ENCODE measurements around the gene DRD2.
A peak's percentile ranks its signal among the peaks of the same experiment; 100 is the strongest.

Gene DRD2

GRCh38 chr11:113481672-113482071 is 6.5 kb upstream of the DRD2 start:
- no peak for DNase-seq

GRCh38 chr11:113481226-113481625 is 6.0 kb upstream of the DRD2 start:
- no peak for DNase-seq

- no peak for DNase-seq
Observed at GRCh38 chr11:113477321-113477720, 2.1 kb upstream of the DRD2 start.

GRCh38 chr11:113476553-113476952 is 1.4 kb upstream of the DRD2 start:
- DNase-seq, result no peak

DNA sequence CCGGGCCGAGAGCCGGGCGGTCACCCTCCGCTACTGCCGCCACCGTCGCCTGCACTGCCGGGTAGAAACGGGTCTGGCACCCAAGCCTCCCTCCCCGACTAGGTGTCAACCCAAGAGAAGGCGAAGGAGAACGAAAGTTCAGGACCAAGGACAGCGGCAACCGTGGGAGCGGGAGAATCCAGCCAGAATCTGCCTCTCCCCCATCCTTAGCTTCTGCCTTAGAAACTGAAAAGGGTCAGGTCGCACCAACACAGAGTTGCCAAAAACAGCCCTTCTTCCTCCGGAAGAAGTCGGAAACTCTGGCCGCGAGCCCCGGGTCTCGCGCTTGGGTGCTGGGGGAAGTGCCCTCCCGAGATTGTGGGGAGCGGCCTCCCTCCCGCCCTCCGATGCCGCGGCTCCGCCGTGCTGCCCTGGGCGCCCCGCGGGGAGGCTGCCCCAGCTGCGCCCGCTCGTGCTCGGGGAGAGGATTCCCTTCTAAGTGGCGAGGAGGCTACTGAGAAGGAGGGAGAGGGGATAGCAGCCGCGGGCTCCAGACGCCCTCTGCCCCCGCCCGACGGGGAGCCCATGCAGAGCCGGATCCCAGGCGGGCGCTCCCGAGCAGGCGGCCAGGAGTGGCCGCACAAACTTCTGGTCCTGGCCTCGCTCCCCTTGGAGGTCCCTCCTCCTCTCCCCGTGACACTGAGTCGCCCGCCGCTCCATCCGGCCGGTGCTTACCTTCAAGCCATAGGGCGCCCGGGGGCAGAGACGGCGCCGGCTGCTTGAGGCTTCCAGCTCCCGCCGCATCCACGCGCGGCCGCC is 637 bp downstream of the DRD2 start:
- peak; percentile 24 for DNase-seq

- DNase-seq, result no peak
Observed at GRCh38 chr11:113473983-113474361, 1.2 kb downstream of the DRD2 start.

GRCh38 chr11:113472471-113472870 is 2.7 kb downstream of the DRD2 start:
- DNase-seq, result no peak

GRCh38 chr11:113470233-113470632 is 5.0 kb downstream of the DRD2 start:
- DNase-seq, result no peak

DNA sequence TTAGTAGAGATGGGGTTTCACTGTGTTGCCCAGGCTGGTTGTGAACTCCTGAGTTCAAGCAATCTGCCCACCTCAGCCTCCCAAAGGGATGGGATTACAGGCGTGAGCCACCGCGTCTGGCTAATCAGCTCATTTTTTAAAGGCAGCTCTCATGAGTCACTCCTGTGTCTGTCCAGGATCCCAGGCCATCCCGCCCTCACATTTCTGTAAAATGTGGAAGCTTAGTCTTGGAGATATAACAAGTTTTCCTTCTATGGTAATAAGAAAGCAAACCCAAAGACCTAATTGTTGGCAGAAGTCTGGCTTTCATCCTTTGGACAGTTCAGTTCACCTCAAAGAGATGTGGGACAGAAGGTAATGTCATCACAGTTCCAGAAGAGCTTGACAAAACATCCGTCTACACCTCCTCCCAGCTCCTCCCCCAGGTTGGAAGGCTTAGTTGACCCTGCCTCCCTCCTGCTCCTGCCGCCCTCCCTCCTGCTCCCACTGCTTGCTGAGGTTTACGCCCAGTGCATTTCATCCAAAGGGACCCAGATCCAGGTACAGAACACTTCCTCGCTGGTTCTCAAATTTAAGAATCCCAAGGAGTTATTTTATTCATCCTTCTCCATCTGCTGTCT is 6.4 kb downstream of the DRD2 start:
- DNase-seq, result no peak

DNA sequence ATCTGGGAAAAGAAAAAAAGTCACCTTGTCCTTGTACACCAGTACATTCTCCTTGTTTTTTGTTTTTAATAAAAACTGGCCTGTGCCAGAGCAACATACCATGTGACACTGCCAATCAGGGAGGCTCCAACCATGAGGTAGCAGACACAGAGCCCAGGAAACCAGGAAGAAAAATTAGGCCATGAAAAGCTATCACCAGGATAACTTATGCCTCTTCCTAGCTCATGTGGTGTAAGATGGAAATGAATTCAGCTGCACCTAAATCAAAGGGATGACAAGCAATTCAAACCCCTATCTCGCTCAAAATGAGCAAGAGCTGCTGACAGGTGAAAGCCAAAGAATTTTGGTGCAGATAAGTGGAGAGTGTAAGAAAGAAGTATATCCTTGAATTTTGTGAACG is 7.7 kb downstream of the DRD2 start:
- DNase-seq, result no peak

GRCh38 chr11:113465786-113466185 is 9.4 kb downstream of the DRD2 start:
- DNase-seq, result no peak

DNA sequence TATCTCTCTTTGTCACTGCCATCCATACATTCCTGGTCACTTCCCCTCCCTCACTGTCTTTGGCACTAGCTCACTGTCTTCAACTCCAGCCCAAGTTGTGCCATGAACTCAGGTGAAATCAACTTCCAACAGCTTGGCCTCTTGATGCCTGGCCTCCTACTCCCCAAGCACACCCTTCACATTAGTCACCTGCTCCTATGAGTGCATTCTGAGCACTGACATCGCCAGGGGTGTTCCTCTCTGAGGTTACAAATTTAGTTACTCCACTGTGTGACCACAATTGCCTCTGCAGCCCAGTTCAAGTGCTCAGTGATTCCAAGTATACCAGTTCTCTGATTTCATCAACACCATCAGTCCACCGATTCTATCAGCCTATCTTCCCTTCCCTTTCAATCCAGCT is 10.8 kb downstream of the DRD2 start:
- DNase-seq, result no peak

DNA sequence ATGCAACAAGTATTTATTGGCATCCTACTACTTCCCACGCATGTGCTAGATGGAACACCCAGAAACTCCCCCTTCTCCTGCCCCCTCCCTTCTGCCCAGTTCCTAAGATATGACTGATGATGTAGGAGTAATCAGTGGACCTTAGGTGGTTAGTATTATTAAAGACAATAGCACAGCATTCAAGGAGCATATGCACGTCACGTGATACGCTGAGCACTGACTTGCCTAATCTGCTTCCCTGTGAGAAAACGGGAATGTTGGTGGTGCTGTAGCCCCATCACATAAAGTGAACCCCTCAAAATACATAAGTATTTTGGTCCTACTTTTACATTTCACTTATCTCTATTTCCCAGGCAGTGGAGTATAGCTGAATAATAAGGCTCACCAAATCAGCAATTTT is 12.4 kb downstream of the DRD2 start:
- no peak for DNase-seq

DNA sequence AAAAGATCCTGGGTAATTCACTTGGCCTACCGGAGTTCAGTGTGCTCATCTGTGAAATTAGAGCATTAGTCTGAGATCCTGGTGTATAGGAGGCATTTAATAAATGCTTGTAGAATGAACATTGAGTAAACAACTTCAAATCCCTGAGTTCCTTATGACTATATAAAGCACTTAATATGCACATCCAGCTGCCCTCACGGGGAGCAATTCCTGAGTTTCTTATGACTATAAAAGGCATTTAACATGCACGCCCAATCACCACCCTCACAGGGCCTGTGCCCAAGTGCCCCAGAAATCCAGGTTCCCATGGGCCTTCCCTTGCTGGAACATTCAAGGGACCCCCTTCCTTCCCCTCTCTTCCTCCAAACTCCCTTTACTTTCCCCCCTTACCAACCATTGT is 13.6 kb downstream of the DRD2 start:
- DNase-seq, result no peak

DNA sequence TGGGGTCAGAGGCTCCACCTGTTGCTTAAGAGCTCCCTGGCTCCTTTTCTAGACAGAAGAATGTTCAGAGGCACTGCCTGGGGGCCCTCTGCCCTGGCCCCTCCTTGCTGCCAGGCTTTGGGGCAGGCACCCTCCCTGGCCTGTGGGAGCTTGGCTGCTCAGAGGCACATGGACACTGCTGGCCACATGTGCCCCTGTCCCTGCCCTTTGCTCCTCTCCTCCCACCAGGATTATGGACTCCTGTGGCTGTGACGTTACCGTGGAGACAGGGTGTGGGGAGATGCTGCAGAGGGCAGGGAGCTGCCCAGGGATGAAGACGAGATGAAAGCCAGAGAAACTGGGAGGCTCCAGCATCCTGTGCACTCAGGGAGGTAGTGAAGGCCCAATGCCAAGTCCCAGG is 14.7 kb downstream of the DRD2 start:
- no peak for DNase-seq

DNA sequence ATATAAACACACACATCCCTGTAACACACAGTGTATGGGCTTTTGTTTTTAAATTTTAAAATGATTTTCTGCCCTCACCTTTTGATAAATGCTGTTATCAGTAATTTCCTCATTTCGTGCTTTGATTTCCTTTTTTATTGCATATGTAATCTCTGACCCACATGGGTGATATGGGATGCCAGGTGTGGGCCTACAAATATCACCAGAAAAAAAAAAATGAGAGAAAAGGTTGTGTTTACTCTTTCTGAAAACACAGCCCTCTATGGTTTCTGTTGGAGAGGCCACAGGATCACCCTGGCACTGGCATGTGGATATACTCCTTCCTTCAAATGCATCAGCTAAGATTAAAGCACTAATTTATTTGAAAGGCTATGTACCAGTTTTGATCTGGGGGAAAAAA is 17.0 kb downstream of the DRD2 start:
- DNase-seq, result no peak

- DNase-seq, result no peak
Observed at GRCh38 chr11:113457784-113458183, 17.4 kb downstream of the DRD2 start.

- DNase-seq, result no peak
Observed at GRCh38 chr11:113454455-113454854, 20.7 kb downstream of the DRD2 start.

- no peak for DNase-seq
Observed at GRCh38 chr11:113449743-113450142, 25.5 kb downstream of the DRD2 start.

GRCh38 chr11:113448316-113448677 is 26.9 kb downstream of the DRD2 start:
- no peak for DNase-seq

- no peak for DNase-seq
Observed at GRCh38 chr11:113447621-113448315, 27.4 kb downstream of the DRD2 start.

- no peak for DNase-seq
Observed at GRCh38 chr11:113446938-113447337, 28.3 kb downstream of the DRD2 start.

- DNase-seq, result no peak
Observed at GRCh38 chr11:113446112-113446511, 29.1 kb downstream of the DRD2 start.

- no peak for DNase-seq
Observed at GRCh38 chr11:113444502-113445123, 30.6 kb downstream of the DRD2 start.

Data from amniotic stem cell (primary cell).